Nephron (organoid): Measurements from ENCODE around the gene ZNF648.

Experiments
- H3K27ac Mint-ChIP-seq, 3 experiments: 2 replicates each; pipeline ENCODE4 v1.8.0; 2020; ENCODE audit warnings: mixed read lengths in 3 of 3, mild to moderate bottlenecking in 2 of 3, moderate library complexity in 1 of 3
- H3K27me3 Mint-ChIP-seq: 2 replicates; pipeline ENCODE4 v1.8.0; 2021; ENCODE audit warnings: low read depth, mild to moderate bottlenecking, moderate library complexity, mixed read lengths
- H3K36me3 Mint-ChIP-seq: 2 replicates; pipeline ENCODE4 v1.8.0; 2020; ENCODE audit warnings: low read depth, mixed read lengths
- H3K4me1 Mint-ChIP-seq: 2 replicates; pipeline ENCODE4 v1.8.0; 2020; ENCODE audit warnings: mixed read lengths
- H3K4me3 Mint-ChIP-seq, 3 experiments: 2 replicates each; pipeline ENCODE4 v1.8.0; 2020; ENCODE audit warnings: mild to moderate bottlenecking in 3 of 3, mixed read lengths in 3 of 3, moderate library complexity in 2 of 3
- H3K9me3 Mint-ChIP-seq: 2 replicates; pipeline ENCODE4 v1.8.0; 2020; ENCODE audit warnings: mixed read lengths
- TF ChIP-seq, protein P1 (sequence below), 3 experiments: fragments of 200-600 bp; sonication (generic); IDR thresholded peaks; one replicate each; pipeline ENCODE4 v1.5.0; 2021; ENCODE audit warnings: antibody characterized with exemption in 3 of 3; ENCODE audit not compliant: unreplicated experiment in 3 of 3

Gene ZNF648

DNA sequence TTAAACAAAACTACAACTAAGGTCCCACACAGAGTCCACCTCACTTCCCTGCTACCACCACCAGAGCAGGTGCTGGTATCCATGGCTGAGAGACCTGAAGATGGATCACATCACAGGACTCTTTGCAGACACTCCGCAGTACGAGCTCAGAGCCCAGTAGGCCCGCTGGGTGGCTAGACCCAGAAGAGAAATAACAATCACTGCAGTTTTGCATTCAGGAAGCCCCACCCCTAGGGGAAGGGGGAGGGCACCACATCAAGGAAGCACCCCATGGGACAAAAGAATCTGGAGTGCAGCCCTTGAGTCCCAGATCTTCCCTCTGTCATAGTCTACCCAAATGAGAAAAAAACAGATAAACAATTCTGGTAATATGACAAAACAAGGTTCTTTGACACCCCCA lies 56.9 kb downstream of the ZNF648 start:
- Mint-ChIP-seq H3K27me3 (no peaks in the 10 kb centered on the region), H3K36me3 (peaks cover 1% of the 10 kb centered on the region), H3K4me1 (no peaks in the 10 kb centered on the region), H3K27ac (peak overlapping the region in 1 of 3 experiments; percentile 14), H3K9me3 (peaks cover 37% of the 10 kb centered on the region), H3K4me3 (no peak overlapping the region)
- TF ChIP-seq, protein P1, sequence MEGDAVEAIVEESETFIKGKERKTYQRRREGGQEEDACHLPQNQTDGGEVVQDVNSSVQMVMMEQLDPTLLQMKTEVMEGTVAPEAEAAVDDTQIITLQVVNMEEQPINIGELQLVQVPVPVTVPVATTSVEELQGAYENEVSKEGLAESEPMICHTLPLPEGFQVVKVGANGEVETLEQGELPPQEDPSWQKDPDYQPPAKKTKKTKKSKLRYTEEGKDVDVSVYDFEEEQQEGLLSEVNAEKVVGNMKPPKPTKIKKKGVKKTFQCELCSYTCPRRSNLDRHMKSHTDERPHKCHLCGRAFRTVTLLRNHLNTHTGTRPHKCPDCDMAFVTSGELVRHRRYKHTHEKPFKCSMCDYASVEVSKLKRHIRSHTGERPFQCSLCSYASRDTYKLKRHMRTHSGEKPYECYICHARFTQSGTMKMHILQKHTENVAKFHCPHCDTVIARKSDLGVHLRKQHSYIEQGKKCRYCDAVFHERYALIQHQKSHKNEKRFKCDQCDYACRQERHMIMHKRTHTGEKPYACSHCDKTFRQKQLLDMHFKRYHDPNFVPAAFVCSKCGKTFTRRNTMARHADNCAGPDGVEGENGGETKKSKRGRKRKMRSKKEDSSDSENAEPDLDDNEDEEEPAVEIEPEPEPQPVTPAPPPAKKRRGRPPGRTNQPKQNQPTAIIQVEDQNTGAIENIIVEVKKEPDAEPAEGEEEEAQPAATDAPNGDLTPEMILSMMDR (IDR thresholded peaks at IDR 0.05; ENCODE audit: unreplicated experiment in 3 of 3), result no peak
